GM18505 (cell line): ENCODE measurements around the gene MAP3K1.

Experiments
- ATAC-seq: cut with Tn5 transposase; IDR thresholded peaks from one replicate; pipeline ENCODE4 v1.9.1; 2021; ENCODE audit not compliant: unreplicated experiment
- POLR2A ChIP-seq: IDR thresholded peaks from 4 replicates; pipeline ENCODE4 v1.6.1; 2011; ENCODE audit warnings: borderline replicate concordance; ENCODE audit not compliant: insufficient read depth, insufficient read length; ENCODE audit errors: extremely low read depth

Gene MAP3K1

DNA sequence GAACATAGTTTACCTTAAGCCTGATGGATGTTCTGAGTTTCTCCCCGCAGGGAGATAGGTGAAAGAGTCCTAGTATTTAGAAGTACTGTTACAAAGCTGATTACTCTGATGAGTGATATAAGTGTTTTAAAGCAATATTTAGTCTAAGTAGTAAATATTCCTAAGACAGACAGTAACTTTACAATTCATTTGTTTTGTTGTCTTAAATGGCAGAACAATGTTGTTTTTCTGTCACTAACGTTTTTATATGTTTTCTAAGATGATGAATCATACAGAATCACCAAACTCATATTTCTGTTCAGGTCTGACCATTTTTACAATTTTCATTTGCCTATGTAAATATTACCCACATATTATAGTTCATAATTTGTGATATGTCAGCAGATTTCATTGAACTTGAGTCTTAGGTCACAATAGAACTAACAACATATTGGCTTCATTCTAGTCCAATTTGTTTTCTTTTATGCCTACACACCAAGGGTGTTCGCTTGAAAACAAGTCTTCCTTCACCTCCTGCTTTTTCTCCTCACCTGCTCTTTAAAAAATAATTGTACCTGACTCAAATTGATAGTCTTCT is 30.6 kb downstream of the MAP3K1 start:
- TF ChIP-seq POLR2A = no peak
- no peak for ATAC-seq

DNA sequence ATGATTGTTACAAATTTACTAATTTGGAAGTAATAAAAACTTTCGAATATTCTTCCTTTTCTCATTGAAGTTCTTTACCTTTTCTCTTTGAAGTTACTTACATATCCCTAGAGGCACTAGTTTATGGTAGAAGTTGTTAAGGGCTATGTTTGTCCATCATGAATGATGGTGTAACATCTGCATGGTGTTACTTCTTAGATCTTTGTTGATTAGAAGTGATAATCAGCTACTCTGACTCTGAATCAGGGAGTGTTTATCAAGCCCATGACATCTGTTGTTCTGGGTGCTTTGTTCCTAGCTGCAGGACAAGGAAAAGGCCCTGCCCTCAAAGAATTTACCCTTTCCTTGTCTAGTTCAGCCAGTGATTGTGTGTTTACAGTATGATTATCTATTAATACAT is 32.9 kb downstream of the MAP3K1 start:
- TF ChIP-seq POLR2A = no peak
- ATAC-seq = no peak

GRCh38 chr5:56849671-56850070 is 34.3 kb downstream of the MAP3K1 start:
- TF ChIP-seq POLR2A = no peak
- no peak for ATAC-seq

- no peak for TF ChIP-seq POLR2A
Observed at GRCh38 chr5:56850423-56850822, 35.1 kb downstream of the MAP3K1 start.

DNA sequence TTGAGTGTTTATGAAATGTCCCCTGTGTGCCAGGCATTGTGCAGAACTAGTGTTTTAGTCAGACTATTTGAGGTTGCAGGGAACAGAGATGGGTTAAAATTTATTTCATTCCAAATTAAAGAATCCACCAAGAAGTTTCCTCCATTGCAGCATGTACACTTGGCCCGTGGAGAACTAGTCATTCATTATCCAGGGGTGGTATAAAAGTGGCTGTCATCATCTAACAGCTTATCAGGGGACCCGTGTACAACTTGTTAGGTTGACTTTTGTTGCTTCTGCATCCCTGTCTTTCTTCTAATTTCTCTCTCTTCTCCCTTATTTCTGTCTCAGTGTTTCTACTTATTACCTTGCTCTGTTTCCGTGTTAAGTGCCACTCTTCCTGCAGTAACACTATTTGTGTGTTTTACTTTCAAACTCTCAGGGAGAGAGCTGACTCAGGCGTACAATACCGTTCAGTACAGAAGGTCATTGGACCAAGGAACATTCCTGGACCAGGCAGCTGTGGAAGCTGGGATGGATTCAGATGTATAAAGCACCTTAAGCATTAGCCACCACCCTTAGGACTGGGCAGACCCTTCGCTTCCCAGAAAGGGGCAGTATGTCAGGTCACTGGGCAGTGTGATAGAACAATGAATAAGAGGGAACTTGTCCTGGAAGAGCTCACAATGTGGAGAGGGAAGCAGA is 36.1 kb downstream of the MAP3K1 start:
- no peak for TF ChIP-seq POLR2A
- no peak for ATAC-seq

More at GRCh38 chr5:56850423-56850822, 35.1 kb downstream of the MAP3K1 start:
- no peak for ATAC-seq

- no peak for TF ChIP-seq POLR2A
- no peak for ATAC-seq
Observed at GRCh38 chr5:56852228-56853000, 37.1 kb downstream of the MAP3K1 start.

DNA sequence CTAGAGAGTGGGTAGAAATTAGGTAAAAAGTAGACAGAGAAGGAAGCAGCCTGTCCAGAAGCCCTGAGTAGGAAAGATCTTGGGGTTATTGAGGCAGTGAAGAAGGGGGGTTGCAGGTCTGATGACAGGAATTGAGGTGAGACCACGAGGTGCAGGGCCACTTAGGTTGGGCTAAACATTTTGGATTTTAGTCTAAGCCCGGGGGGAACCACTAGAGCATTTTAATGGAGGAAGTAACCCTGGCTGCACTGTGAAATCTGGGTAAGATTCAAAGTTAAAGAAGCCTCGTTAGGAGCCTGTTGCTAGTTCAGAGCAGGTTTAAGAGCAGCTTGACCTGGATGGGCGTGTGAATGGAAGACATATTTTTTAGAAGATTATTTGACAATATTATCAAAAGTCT is 38.3 kb downstream of the MAP3K1 start:
- TF ChIP-seq POLR2A = no peak
- ATAC-seq = no peak

- no peak for ATAC-seq
- TF ChIP-seq POLR2A = no peak
Observed at GRCh38 chr5:56854920-56855319, 39.6 kb downstream of the MAP3K1 start.

DNA sequence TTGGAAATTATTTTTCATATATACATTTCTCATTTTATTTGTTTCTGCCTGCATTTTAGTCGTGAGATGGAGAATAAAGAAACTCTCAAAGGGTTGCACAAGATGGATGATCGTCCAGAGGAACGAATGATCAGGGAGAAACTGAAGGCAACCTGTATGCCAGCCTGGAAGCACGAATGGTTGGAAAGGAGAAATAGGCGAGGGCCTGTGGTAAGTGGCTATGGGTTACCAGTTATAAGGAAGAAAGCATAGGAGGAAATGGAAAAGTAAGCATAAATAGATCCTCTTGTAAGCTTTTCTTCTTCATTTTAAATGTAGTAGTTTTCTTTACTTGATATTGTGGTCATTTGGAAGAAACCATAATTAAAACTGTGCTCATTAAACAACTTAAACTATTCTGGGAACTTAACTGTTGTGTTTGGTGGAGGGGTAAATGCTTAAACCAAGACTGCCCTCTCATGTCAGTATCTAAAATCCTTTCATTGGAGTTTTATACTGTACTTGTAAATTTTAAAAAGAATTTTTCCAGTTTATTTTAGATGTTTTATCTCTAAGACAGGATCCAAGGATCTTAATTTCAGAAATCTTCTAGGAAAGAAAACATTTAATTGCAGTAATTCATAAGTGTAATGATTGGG is 41.3 kb downstream of the MAP3K1 start:
- ATAC-seq = no peak
- TF ChIP-seq POLR2A = no peak

- no peak for TF ChIP-seq POLR2A
- no peak for ATAC-seq
Observed at GRCh38 chr5:56858777-56859442, 43.6 kb downstream of the MAP3K1 start.

DNA sequence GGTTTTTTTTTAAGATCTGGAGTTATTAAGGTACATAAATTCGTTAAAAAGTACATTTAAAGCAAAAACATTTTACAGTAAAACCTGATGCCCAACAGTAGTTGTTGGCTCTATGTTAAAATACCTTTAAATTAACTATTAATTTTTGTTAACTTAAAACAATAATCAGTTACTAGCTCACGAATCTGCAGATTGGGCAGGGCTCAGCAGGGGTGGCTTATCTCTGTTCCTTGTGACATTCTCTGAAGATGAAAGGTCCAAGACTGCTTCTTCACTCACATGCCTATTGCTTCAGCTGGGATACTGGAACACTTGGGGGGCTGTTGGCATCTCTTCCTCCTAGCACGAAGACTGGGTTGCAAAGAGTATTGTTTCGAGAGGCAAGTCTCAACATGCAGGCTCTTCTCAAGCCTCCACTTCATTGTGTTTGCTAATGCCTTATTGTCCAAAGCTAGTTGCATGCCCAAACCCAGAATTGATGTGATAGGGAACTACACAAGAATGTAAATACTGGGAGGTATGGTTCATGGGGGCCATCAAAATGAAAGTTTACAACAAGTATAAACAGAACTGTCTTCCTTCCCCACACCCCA is 46.6 kb downstream of the MAP3K1 start:
- no peak for TF ChIP-seq POLR2A

GRCh38 chr5:56862909-56863308 is 47.6 kb downstream of the MAP3K1 start:
- no peak for TF ChIP-seq POLR2A
- no peak for ATAC-seq

More for the DNA sequence above, 46.6 kb downstream of the MAP3K1 start:
- no peak for ATAC-seq
